T47D (cell line): Measurements from ENCODE around the gene RNF41.
"Not testable (repeated sequence)": the region's sequence is repeated elsewhere in the genome, so short reads cannot be mapped to it uniquely, and the experiment has no call there.

Source experiments
- DNase-seq, 2 experiments: peaks; one replicate each; pipeline versions ENCODE4 v3.0.0 to v3.0.0-alpha.2; 2011 to 2012; ENCODE audit warnings: low read depth in 1 of 2, low spot score in 1 of 2
- JUND ChIP-seq: IDR thresholded peaks from 2 replicates; pipeline ENCODE4 v1.6.1; 2012; ENCODE audit warnings: low read depth
- in situ Hi-C: cut with HindIII; loops from 2 replicates; pipeline ENCODE4 v1.10.0; 2016; ENCODE audit warnings: low sequenced_read_pairs, low pct_unique_long_range_greater_than_20kb

Gene RNF41

GRCh38 chr12:56221757-56222530 lies at the start of gene RNF41:
TSS of gene RNF41 (minus strand) at chr12:56221922. CDS start at chr12:56214047, 7,875 bp downstream.
- TF ChIP-seq JUND = no peak
- peak; percentile 98 to 99 for DNase-seq
- in situ Hi-C loops = no loop called here

- in situ Hi-C loops = no loop called here
- DNase-seq = peak; percentile 51 to 53
- TF ChIP-seq JUND = no peak
These were observed 49.3 kb upstream of the RNF41 start for GRCh38 chr12:56271031-56271430.

DNA sequence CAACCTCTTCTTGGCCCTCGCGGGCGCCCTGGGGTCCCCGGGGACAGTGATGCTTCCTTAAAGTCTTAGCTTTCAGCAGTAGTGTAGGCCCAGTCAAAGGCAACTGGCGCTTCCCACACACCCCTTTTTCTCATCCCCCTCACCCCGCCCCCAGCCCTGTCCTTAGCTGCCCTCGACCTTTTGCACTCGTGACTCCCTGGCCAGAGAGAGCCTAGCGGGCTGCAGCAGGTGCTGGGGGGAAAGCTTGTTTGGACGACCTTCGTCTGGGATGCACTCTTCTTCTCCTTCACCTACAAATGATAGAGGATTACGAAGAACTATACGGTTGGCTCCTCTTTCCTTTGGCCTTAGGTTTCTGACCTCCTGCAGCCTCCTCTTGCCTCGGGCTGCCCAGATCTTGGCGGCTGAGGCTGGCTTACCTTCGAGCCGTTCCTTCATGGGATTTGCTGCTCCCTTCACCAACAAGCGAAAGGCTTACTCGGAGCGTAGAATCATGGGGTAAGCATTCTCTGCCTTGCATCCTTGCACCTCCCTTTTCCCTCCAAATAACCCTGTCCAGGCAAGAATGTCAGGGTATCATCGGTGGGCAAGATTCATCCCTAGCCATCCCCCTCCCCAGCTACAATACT lies 45.8 kb upstream of the RNF41 start:
- in situ Hi-C loops = no loop called here
- no peak for TF ChIP-seq JUND
- DNase-seq = no peak

GRCh38 chr12:56266693-56267442 lies 45.1 kb upstream of the RNF41 start, which contains the start of gene COQ10A:
TSS of gene COQ10A (plus strand) at chr12:56266942. CDS start at chr12:56267119, 177 bp downstream.
- in situ Hi-C loops = no loop called here
- peak; percentile 92 to 96 for DNase-seq
- TF ChIP-seq JUND = no peak

DNA sequence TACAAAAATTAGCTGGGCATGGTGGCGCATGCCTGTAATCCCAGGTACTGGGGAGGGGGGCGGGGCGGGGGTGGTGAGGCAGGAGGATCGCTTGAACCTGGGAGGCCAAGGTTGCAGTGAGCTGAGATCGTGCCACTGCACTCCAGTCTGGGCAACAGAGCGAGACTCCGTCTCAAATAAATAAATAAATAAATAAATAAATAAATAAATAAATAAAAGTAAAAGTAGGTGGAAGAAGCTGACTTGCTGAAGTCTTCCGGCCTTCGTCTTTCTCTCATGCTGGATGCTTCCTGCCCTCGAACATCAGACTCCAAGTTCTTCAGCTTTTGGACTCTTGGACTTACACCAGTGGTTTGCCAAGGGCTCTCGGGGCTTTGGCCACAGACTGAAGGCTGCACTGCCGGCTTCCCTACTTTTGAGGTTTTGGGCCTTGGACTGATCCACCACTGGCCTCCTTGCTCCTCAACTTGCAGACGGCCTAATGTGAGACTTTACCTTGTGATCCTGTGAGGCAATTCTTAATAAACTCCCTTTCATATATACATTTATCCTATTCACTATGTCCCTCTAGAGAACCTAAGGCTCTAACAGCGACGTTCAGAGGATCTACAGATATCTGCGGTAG lies 44.5 kb upstream of the RNF41 start:
- in situ Hi-C loops, DNase-seq: not testable (repeated sequence)

DNA sequence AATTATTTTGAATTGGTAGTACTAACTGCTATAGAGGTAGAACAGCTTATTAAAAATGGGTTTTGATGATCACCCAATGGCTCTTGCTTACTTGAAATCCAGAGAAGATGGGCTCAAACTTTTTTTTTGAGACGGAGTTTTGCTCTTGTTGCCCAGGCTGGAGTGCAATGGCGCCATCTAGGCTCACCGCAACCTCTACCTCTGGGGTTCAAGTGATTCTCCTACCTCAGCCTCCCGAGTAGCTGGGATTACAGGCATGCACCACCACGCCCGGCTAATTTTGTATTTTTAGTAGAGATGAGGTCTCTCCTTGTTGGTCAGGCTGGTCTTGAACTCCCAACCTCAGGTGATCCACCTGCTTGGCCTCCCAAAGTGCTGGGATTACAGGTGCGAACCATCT lies 41.2 kb upstream of the RNF41 start:
- DNase-seq, in situ Hi-C loops: not testable (repeated sequence)

GRCh38 chr12:56261503-56262232 lies 39.9 kb upstream of the RNF41 start:
- no peak for TF ChIP-seq JUND
- in situ Hi-C loops = no loop called here
- DNase-seq = no peak

GRCh38 chr12:56260921-56261320 lies 39.2 kb upstream of the RNF41 start:
- in situ Hi-C loops = no loop called here
- DNase-seq = no peak
- no peak for TF ChIP-seq JUND

DNA sequence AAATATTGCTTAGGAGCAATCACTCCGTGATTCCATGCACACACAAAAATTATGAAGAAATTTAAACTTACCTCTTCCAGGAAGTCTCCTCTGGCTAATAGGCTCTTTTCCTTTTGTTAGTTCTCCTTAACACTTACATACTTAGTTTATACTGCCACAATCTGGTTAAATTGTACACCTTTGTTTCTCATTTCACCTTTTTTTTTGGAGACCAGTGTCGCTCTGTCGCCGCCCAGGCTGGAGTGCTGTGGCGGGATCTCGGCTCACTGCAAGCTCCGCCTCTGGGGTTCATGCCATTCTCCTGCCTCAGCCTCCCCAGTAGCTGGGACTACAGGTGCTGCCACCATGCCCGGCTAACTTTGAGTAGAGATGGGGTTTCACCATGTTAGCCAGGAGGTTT lies 38.7 kb upstream of the RNF41 start:
- no peak for TF ChIP-seq JUND
- in situ Hi-C loops = no loop called here
- no peak for DNase-seq

GRCh38 chr12:56258820-56259183 lies 37.1 kb upstream of the RNF41 start:
- DNase-seq = peak in 1 of 2 experiments; percentile 27
- no peak for TF ChIP-seq JUND
- in situ Hi-C loops = no loop called here

DNA sequence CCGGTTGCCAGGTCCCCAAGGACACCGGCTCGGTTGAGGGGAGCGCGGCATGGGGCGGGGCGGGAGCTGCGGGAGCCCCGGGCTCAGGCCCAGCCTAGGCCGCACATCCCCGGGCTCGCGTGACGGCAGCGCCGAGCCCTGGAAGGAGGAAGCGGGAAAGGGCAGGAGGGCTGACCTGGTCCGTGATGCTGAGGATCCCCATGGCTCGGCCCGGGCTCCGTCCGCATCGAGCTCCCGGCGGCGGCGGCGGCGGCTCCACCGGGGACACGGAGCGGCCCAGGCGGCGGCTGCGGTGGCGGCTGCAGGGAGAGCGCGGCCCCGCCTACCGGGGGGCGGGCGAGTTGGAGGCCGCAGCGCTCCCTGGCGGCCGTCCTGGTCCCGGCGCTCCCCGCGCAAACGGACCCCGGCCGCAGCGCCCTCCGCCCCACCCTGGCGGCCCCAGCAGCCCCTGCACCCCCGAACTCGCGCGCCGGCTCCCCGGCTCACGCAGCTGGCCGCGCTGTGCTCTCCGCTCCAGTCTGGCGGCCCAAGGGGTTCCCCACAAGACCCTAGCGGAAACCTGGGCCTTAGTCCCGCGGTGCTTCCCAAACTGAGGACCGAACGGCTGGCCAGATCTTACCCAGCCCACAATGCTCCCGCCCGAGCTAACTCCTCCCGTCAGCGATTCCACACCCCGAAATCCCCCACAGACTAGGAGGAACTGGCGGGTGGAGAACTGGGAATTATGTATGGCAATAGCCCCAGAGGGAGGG lies 36.5 kb upstream of the RNF41 start, which contains the start of gene ANKRD52:
TSS of gene ANKRD52 (minus strand) at position 317 of the 752 bp plus-strand sequence. CDS start at position 202, 115 bp downstream.
- no peak for TF ChIP-seq JUND
- in situ Hi-C loops = no loop called here
- peak; percentile 80 to 88 for DNase-seq
